ENCODE measurements around the gene TRDMT1. TPM values are rescaled to one million over a fixed set of nuclear protein-coding genes. Genes with fewer than 3 reads are reported as not detected.

TRDMT1 gene
- total RNA-seq, 1 donor from 2014 or later, result 6.6 TPM

GRCh38 chr10:17143055-17143690 is 58.3 kb downstream of the TRDMT1 start:
- peaks cover 7% of the 10 kb centered on the region for H3K4me1 Mint-ChIP-seq (ENCODE audit: unreplicated experiment)
- H3K9me3 Mint-ChIP-seq (ENCODE audit: unreplicated experiment), result peaks cover 5% of the 10 kb centered on the region
- H3K27me3 Mint-ChIP-seq (ENCODE audit: unreplicated experiment), result no peaks in the 10 kb centered on the region
- TF ChIP-seq, protein P1, sequence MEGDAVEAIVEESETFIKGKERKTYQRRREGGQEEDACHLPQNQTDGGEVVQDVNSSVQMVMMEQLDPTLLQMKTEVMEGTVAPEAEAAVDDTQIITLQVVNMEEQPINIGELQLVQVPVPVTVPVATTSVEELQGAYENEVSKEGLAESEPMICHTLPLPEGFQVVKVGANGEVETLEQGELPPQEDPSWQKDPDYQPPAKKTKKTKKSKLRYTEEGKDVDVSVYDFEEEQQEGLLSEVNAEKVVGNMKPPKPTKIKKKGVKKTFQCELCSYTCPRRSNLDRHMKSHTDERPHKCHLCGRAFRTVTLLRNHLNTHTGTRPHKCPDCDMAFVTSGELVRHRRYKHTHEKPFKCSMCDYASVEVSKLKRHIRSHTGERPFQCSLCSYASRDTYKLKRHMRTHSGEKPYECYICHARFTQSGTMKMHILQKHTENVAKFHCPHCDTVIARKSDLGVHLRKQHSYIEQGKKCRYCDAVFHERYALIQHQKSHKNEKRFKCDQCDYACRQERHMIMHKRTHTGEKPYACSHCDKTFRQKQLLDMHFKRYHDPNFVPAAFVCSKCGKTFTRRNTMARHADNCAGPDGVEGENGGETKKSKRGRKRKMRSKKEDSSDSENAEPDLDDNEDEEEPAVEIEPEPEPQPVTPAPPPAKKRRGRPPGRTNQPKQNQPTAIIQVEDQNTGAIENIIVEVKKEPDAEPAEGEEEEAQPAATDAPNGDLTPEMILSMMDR (IDR thresholded peaks at IDR 0.05), result no peak
- H3K4me3 Mint-ChIP-seq (ENCODE audit: unreplicated experiment), result no peak overlapping the region
- DNase-seq (ENCODE audit: extremely low spot score, unreplicated experiment), result no peak
- H3K36me3 Mint-ChIP-seq (ENCODE audit: unreplicated experiment), result no peaks in the 10 kb centered on the region
- no peak overlapping the region for H3K27ac Mint-ChIP-seq (ENCODE audit: unreplicated experiment)

DNA sequence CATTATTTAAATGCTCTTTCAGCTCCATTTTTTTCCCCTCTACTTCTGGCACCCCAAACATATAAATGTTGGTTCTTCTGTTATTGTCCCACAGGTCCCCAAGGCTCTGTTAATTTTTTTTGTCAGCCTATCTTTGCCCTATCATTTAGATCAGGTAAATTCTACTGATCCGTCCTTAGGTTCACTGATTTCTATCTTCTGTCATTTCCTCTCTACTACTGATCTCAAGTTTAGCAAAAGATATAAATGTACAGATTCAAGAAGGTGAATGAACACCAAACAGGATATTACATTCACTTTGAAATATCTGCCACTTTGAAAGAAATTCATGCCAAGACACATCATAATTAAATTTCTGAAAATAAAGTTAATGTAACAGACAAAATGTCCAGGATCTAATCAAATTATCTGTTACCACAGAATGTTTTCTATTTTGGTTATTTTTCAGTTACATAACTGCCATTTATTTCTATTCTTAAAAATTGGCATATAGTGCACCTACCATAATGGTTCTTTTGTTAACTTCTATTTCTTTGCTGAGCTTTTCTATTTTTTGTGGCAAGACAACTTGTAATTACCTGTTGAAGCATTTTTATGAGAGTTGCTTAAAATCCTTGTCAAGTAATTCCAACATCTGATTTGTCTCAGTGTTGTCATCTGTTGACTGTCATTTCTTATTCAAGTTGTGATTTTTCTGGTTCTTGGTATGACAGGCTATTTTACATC is 59.8 kb downstream of the TRDMT1 start:
- Mint-ChIP-seq H3K9me3 (ENCODE audit: unreplicated experiment) (peaks cover 5% of the 10 kb centered on the region), H3K27ac (ENCODE audit: unreplicated experiment) (no peak overlapping the region), H3K4me1 (ENCODE audit: unreplicated experiment) (peaks cover 3% of the 10 kb centered on the region), H3K4me3 (ENCODE audit: unreplicated experiment) (no peak overlapping the region), H3K36me3 (ENCODE audit: unreplicated experiment) (no peaks in the 10 kb centered on the region), H3K27me3 (ENCODE audit: unreplicated experiment) (no peaks in the 10 kb centered on the region)
- DNase-seq (ENCODE audit: extremely low spot score, unreplicated experiment), result no peak
- TF ChIP-seq, protein P1 (IDR thresholded peaks at IDR 0.05), result no peak

DNA sequence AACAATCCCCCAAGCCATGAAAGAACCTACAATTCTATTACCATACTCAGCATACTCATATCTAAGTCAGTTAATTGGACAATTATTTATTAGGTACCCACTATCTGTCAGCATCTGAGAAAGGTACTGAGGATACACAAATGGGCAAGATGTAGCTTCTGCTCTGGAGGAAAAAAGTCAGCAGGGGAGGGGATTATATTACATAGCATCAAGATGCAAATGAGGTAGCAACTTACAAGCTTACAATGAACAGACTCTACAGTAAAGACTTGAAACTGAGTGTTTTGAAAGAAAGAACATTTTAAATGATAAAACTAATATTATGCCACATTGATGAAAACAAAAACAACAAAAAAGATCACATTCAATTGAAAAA is 61.1 kb downstream of the TRDMT1 start:
- TF ChIP-seq, protein P1 (IDR thresholded peaks at IDR 0.05), result no peak
- peaks cover 5% of the 10 kb centered on the region for H3K9me3 Mint-ChIP-seq (ENCODE audit: unreplicated experiment)
- H3K36me3 Mint-ChIP-seq (ENCODE audit: unreplicated experiment), result no peaks in the 10 kb centered on the region
- no peak for DNase-seq (ENCODE audit: extremely low spot score, unreplicated experiment)
- H3K27me3 Mint-ChIP-seq (ENCODE audit: unreplicated experiment), result no peaks in the 10 kb centered on the region
- H3K4me1 Mint-ChIP-seq (ENCODE audit: unreplicated experiment), result peaks cover 3% of the 10 kb centered on the region
- no peak overlapping the region for H3K27ac Mint-ChIP-seq (ENCODE audit: unreplicated experiment)
- H3K4me3 Mint-ChIP-seq (ENCODE audit: unreplicated experiment), result no peak overlapping the region

DNA sequence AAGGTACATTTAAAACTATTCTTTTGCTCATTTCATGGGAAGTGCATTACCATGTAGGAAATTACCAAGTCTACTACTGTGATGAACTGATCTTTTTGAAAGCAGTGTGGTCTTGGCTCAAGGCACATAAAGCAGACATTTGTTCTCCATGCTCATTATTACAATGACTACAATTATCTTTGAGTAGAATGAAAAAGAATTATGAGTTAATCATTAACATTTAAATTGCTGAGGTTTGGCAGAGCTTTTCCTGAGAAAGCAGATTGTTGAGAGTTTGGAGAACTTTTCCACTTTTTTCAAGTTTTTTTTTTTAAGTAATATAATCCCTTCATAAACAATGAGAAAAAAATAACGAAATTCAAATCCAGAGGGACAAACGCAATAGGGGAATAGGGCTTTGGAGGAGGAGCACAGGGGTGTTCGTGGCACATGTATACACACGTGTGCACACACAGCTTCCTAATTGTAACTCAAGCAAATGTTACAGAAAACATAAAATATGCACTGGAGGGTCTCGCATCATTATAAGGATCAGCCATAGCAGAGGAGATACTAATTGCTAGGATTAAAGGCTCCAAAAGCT is 62.9 kb downstream of the TRDMT1 start:
- DNase-seq (ENCODE audit: extremely low spot score, unreplicated experiment), result no peak
- H3K9me3 Mint-ChIP-seq (ENCODE audit: unreplicated experiment), result peaks cover 5% of the 10 kb centered on the region
- no peak overlapping the region for H3K27ac Mint-ChIP-seq (ENCODE audit: unreplicated experiment)
- H3K27me3 Mint-ChIP-seq (ENCODE audit: unreplicated experiment), result no peaks in the 10 kb centered on the region
- H3K4me3 Mint-ChIP-seq (ENCODE audit: unreplicated experiment), result no peak overlapping the region
- H3K36me3 Mint-ChIP-seq (ENCODE audit: unreplicated experiment), result no peaks in the 10 kb centered on the region
- TF ChIP-seq, protein P1 (IDR thresholded peaks at IDR 0.05), result no peak
- H3K4me1 Mint-ChIP-seq (ENCODE audit: unreplicated experiment), result peaks cover 11% of the 10 kb centered on the region

DNA sequence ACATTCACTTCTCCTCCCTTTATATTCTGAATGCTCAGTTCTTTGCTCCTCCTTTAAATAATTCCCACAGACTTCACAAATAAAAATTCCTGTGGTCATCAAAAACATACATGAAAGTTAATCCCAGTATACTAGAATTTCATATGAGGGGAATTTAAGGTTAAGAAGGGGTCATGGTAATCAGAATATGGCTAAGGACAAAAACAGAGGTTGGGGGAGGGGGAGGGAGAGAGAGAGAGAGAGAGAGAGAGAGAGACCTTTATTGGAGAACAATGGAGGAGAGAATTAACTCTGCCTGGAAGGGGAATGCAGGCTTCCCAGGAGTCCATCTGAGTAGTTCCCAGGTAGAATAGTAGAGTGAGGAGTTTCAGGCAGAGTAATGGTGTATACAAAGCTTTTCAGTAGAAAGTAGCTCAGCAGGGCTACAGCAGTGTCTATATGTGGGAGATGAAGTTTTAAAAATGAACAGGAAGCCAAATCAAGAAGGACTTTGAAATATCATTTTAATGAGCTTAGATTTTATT is 66.7 kb downstream of the TRDMT1 start:
- Mint-ChIP-seq H3K9me3 (ENCODE audit: unreplicated experiment) (no peaks in the 10 kb centered on the region), H3K4me3 (ENCODE audit: unreplicated experiment) (no peak overlapping the region), H3K4me1 (ENCODE audit: unreplicated experiment) (peaks cover 11% of the 10 kb centered on the region), H3K27me3 (ENCODE audit: unreplicated experiment) (no peaks in the 10 kb centered on the region), H3K36me3 (ENCODE audit: unreplicated experiment) (no peaks in the 10 kb centered on the region), H3K27ac (ENCODE audit: unreplicated experiment) (no peak overlapping the region)
- DNase-seq (ENCODE audit: extremely low spot score, unreplicated experiment), result no peak
- TF ChIP-seq, protein P1 (IDR thresholded peaks at IDR 0.05), result no peak
